ENCODE data around the gene MACROD2.
"Not testable (repeated sequence)": the region's sequence is repeated elsewhere in the genome, so short reads cannot be mapped to it uniquely, and the experiment has no call there.

Gene MACROD2

DNA sequence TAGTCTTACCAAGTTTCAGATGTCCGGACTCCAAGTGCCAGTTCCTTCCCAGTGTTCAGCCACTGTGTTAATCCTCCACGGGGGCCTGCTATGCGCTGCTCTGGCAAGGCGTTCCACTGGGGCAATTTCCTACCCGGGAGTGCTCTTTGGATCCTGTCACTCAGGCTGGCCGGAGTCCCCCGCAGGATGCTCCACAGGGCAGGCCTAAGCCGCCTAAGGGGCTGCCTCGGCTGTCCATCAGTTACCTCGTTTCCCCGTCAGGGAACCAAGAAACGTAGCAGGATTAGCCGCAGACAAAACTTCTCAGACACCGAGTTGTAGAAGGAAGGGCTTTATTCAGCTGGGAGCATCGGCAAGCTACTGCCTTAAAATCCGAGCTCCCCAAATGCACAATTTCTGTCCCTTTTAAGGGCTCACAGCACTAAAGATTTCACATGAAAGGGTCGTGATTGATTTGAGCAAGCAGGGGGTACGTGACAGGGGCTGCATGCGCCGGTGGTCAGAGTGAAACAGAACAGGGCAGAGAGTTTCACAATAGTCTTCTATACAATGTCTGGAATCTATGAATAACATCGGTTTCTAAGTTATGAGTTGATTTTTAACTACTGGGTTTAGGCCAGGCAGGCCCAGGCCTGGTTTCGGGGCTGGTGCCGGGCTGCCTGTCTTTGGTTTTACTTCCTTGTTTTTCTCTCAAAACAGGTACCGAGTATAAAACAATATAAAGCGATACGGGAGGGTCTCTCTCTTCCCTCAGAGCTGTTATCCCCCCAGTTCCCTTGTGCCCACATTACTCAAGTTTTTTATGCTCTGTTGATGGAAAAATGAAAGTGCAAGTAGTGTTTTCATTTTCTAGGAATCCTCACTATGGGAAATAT, 1990.4 kb downstream of the MACROD2 start:
- not testable (repeated sequence) for DNase-seq (ENCODE audit: low read depth)

DNA sequence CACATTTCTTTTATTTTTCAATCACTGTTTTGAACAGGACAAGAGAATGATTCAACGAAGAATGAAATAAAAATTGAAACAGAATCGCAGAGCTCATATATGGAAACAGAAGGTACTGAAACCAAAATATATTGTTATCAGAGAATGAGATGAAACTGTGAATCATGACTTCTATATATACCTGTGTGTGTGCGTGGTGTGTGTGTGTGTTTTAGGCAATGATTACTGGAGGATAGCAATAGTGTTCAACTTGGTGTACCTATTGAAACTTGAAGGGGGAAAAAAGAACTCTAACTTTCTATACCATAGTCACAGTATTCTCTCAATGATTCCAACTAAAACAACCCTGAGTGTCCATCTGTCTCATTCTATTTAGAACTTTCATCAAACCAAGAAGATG, 1991.4 kb downstream of the MACROD2 start:
- no peak for DNase-seq (ENCODE audit: low read depth)

DNA sequence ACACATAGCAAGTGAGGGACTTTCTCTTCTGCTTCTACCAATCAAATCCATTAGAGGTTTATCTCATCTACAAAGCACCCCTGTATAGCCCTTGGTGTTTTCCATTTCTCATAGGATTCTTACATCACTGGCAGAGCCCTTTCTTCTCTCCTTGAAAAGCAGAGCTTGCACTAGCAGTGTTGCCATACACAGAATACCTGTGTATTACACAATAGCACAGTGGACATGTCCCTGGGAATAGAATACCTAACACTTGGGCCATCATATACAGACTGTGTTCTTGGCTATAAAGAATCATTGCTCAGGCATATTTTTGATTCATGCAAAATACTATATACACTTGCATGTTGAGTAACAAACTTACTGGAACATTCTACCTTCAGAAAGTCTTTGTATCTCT, 1996.0 kb downstream of the MACROD2 start:
- no peak for DNase-seq (ENCODE audit: low read depth)

DNA sequence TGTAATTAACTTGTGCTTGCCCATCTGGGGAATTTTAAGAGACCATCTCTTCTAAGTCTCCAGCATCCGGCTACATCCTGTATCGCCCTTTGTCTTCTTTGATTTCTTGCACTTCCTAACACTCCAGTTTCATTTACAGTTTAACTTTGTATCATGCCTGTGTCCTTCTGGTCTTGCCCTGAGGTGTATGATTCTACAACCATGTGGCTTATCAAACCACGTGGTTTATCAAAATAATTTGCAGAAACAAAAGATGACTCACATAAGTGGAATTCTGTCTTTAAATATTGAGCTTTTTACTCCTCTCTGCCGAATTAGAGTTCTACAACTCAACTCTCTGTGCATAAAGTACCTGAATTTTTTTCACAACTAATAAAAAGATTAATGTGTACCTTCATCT, 1997.2 kb downstream of the MACROD2 start:
- no peak for DNase-seq (ENCODE audit: low read depth)

DNA sequence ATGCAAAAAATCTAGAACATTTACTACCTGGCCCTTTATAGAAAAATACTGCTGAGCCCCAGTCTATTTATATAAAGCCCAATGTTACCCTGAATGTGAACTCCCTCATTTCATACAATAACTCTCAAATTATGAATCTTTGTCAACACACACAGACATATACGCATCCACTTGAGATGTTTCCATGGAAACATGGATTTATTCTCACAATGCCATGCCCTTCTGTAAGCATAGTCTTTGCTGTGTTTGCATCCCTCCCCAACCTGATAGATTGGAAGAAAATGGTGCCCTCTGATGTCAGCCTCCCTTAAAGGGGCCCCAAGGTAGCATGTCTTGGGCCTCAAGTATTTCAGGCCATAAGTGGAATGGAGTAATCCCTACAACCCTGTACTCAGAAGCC, 2004.8 kb downstream of the MACROD2 start:
- DNase-seq (ENCODE audit: low read depth) = no peak

DNA sequence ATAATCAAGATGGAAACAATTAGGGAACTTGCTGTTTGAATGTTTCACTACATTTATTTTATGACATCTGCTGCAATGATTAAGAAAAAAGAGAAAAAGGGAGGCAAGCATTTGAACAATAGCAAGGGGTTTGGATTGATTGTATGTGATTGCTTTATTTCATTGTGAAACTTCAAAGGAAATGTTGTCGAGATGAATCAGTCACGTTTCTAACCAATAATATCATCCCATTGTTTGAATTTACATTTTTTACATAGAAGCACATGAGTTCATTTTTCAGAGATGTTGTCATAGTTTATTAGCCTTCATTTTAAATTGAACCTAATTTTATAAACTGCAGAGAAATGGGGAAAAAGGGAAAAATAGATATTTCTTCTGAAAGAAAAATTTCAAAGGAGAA, 2006.0 kb downstream of the MACROD2 start:
- no peak for DNase-seq (ENCODE audit: low read depth)

DNA sequence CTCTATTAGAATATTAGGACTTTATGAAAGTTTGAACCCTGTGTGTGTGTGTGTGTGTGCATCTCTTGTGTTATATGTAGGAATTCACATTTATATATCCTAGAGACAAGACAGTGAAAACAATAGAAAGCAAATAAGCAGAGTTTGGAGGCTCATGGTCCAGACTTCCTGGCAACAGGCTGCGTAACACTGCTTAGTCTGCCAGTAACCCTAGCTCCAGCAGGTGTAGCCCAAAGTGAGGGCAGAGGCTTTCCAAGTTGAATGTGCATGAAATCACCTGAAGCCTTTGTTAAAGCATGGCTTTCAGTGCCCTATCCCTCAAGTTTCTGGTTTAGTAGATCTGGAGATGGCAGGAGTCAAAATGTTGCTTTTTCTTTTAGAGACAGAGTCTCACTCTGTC, 2008.0 kb downstream of the MACROD2 start:
- no peak for DNase-seq (ENCODE audit: low read depth)

DNA sequence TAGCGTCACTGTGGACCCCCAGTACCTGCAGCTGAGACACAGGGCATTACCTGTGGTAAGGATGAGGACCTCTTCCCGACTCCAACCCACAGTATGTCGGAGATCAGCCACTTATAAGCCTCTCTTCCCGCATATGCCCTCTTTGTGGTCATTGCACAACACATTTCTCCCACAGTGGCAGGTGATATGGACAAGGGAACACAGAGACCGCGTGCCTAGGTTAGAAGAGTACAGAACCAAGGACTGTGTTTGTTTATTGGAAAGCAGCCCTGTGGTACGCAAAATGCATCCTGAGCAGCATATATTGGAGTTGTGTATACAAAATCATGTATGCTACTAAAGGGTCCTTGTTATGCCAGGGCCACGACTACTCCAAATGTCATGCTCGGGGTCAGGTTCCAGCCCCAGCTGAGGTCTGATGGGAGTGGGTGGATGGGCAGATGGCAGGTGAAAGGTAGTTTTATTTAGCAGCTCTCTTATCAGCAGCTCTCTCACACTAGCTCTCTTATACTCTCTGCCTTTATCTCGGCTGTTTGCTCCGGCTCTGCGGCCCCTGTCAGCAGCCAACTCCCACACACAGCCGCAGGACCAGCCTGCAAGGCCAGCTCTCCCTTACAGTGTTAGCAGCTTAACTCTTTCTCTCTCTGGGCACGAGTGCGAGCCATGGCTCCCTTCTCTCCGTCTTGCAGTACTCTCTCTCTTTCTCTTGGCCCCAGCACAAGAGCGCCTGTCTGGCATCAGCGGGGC, 2009.0 kb downstream of the MACROD2 start:
- DNase-seq (ENCODE audit: low read depth) = no peak

DNA sequence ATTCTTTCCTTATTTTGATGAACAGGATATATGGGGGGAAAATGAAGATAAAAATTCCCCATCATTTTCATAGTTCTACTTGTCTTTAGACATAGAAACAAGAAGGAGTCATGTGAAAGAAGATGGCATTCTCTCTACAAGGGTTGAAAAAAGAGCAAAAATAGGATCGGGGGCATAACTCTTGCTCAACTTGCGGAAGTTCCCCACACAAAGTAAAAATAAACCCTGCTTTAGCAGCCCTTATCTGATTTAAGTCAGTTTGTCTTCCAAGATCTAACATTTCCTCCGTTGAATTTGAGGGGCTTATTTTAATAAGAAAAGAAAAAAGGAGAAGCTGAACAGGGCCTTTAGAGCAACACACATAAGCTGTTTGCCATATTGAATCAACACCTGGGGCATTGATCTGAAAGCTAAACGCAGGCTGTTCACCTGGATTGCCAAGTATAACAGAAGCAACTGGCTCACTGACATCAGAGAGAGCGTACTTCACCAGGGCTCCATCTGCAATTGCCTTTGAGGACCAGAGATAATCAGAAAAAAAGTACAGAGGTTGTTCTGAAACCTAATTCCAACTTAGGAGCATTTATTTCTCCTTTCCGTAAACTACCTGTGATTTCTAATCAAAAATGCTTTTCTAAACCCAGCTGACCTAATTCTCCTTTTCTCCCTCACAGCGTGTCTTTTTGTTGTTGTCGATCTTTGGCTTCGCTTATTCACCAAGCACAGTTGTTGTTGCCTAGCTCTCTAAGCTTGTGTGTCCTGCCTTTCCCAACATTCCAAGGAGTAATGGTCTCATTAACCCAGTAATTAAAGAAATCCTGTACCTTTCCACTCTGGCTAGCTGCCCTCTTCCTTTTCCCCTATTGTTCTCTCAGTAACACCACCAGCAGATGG, 2010.0 kb downstream of the MACROD2 start:
- DNase-seq (ENCODE audit: low read depth) = no peak

DNA sequence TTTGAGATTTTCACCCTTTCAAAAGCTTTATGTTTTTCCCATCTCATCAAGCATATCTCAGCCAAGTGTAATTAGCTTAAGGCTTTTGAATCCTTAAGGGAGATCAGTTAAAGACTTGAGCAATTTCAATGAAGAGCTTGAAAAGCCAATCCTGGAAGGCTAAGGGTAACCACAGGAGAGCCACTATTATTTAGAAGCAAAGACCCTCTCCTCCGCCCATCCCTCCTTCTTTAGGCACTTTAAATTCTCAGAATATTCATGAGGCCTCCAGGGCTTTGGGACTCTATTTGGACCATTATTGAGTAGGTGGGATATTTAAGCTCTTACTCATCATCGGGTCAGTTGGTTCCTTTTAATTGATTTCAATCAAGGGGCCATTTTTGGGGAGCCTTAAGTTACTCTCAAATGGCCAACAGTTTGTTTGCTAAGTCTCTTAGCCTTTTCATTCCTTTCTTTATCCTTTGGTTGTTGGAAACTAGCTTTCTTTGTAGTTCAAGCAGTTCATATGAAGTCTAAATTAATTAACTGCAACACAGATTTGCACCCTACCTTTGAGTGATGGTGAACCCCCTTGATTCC, 2010.7 kb downstream of the MACROD2 start:
- no peak for DNase-seq (ENCODE audit: low read depth)

DNA sequence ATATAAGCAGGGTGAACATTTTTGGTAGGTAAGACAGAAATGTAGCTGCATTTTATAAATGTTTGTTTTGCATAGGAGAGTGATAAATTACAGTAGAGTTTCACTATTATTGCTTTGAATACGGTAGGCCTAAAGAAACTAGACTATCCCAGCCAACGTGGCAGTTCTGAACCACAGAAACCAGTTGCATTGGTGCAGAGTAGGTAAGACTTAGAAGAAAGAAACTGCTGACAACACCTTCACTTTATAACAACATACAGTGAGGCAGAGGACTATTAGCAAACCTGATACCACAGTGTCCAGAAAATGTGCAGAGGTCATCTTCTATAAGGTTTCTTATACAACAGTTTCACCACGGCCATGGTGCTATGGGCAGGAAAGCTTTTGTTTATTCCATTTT, 2011.8 kb downstream of the MACROD2 start:
- DNase-seq (ENCODE audit: low read depth) = no peak

DNA sequence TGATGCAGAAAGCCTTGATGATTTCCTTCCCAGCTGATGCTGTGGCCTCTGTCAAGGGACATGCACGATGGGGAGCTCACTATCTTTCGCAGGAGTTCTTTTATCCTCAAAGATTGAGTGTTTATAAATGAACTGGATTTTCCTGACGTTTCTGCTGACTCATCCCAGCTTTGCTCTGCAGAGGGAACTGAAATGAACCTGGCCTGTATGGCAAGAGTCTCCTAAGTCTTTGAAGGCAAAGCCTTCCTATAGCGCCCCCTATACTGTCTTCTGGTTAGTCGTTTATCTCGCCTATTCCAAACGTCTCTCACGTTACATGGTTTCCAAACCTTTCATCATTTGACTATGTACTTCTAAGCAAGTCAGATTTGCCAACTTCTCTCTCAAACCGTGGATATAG, 2012.6 kb downstream of the MACROD2 start:
- DNase-seq (ENCODE audit: low read depth) = no peak

DNA sequence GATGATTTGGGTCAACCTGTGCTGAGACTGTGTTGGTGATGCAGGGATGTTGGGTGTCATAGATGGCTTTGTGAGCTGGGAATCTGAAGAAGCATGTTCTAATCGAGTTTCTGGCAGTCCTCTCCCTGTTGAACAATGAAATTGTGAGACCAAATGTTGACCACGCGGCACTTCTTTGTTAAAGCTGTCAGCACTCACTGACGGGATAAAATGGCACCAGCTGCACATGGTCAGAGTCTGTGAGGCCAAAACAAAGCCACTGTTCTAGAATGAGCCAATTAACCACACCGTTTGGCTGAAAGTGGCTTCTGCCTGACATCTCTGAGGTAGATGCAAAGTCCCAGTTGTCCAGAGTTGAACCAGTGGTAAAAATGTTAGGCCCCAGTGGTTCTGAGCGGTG, 2015.7 kb downstream of the MACROD2 start:
- DNase-seq (ENCODE audit: low read depth) = no peak

DNA sequence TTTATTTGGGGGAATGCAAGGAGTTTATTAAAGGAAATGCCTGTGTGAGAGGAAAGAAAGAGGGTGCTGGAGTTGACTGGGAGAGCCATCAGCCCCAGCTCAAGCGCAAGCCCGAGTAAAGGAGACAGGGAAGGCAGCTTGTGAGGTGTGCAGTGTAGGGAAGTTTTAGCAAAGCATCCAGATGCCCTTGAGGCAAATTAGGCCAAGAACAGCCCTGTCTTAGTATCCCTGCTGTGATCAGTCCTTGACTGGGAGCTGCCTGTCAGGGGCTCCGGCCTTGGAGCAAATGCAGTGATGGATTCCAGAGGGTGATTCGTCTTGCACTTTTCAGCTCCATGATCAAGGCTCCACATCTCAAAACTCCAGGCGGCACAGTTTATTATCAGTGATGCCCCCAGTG, 2016.2 kb downstream of the MACROD2 start:
- DNase-seq (ENCODE audit: low read depth) = no peak

DNA sequence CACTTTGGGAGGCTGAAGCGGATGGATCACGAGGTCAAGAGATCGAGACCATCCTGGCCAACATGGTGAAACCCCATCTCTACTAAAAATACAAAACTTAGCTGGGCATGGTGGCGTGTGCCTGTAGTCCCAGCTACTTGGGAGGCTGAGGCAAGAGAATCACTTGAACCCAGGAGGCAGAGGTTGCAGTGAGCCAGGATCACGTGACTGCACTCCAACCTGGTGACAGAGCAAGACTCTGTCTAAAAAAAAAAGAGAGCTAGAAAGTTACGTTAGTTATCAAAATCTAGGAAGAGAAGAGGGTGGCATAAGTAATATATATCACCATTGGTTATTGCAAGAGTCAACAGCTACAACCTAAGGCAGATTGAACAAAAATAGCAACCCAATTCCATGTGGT, 2017.6 kb downstream of the MACROD2 start:
- DNase-seq (ENCODE audit: low read depth) = not testable (repeated sequence)

DNA sequence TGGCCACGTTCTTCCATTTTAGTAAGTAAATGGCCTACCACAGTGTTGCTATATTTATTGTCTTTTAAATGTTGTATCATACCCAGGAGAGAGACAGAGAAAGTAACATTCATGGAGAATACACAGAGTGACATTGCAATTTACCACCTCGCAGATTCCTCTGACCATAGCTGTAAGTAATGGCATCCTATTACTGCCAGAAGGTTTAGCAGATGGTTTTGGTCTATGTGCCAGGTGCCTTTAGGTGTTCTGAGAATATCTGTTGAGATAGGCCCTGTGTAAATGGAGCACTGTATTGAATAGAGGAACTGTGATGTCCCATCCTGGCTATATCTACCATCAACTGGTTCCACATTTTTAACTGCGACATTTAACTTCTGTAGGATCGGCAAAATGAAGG, 2018.3 kb downstream of the MACROD2 start:
- no peak for DNase-seq (ENCODE audit: low read depth)

DNA sequence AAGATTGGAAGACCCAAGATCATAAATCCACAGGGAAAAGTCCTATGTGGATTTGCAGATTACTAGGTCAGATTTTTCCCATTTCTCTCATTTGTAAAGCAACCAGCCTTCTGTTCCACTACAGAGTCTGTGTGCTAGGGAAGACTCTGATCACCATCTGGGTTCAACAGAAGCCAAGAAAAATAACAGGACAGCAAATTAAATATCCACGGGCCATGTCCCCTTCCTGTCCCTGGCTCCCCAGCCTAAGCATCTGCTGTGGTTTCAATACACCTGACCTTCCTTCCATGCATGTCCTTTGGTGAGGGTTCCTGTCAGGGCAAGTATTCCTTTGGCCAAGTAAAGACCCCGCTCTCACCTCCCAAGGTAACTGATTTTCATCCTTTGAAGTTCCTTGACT, 2019.1 kb downstream of the MACROD2 start:
- no peak for DNase-seq (ENCODE audit: low read depth)

DNA sequence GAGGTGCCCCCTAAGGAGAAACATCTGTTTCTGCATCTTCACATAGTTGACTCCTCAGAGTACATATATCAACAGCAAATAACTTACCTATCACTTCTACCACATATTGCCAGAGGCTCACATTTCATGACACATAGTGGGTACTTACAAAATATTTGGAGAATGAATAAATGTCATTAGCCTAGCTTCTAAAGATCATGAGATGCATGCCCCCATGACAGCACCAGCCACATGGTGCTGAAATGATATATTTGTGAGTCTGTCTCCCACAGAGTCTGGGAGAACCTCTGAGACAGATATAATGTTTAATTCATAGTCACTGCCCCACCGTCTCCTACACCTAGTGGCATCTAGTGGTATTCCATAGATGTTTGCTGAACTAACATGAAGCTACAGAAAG, 2022.3 kb downstream of the MACROD2 start:
- DNase-seq (ENCODE audit: low read depth) = no peak

DNA sequence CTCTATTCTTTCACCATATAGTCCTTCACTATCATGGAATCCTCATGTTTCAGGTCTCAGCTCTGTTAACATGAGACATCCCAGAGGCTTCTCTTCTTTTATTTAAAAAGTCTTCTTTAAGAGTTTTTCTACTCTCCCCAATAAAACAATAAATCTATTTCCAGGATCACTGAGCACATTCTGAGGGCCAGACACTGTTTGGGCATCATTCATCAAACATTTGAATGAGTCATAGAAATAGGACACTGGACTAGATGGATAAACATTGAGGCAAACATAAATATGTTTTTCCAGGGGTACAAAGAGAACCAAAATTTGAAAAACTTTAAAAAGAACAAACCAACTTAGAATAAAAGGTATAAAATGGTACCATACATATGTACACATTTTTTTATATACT, 2023.6 kb downstream of the MACROD2 start:
- DNase-seq (ENCODE audit: low read depth) = no peak

DNA sequence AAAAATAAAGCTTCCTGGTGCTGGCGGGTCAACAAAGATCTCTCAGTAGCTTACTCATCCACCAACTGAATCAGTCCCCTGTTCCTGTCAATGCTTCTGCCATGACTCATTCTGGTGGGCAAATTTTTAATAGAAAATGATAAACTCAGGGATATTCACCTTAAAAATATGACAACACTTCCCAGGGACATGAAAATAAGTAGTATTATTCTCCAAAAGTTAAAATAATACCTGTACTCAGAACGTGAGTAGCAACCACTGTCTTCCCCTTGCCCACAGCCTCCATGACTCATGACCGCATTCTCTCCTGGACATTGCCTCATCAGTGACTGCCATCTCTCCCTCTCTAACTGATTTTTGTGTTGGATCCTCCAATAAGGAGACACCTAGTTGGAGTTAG, 2025.7 kb downstream of the MACROD2 start:
- no peak for DNase-seq (ENCODE audit: low read depth)

DNA sequence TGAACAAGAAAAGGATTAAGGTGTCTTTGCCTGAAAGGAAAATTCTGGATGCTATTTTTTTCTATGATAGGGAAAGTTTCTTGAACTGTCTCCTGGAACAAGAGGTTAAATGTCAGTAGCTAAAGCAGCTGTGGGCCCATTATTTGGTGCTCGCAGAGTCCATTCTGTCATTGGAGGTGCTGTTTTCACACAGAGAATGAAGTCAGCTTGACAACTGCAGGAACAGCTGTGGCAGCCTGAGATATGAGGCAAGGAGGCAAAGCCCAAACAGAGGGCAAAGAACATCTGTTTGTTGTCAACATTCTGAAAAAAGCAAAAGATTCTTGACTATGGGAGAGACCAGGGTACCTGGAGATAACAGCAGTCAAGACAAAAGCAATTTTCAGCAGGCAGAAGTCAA, 2029.8 kb downstream of the MACROD2 start:
- no peak for DNase-seq (ENCODE audit: low read depth)

DNA sequence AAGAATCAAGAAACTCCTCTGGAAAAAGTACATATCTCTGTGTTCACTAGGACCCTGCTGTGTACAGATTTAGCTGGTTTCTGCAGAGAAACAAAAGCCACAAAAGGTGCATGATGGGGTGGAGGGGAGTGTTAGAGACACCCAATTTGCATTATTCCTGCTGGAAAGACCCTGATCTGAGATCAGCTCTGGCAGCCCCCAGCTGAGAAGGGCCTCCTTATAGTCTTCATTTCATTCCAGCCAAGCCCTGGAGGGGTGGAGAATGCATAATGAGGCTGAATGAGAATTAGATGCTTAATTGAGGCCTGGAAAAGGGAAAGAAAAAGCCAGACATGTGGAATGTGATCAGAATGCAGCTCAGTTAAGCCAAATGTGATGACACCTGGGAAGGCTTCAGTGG, 2032.4 kb downstream of the MACROD2 start:
- DNase-seq (ENCODE audit: low read depth) = no peak

All from GM04504 (cell line).